HS-5 (cell line): ENCODE measurements around the gene EEFSEC.

Experiments
- DNase-seq: peaks from one replicate; pipeline ENCODE4 v3.0.0-alpha.2; 2012; ENCODE audit warnings: low read depth

The EEFSEC gene

GRCh38 chr3:128395046-128395445 lies 241.8 kb downstream of the EEFSEC start:
- DNase-seq: no peak

DNA sequence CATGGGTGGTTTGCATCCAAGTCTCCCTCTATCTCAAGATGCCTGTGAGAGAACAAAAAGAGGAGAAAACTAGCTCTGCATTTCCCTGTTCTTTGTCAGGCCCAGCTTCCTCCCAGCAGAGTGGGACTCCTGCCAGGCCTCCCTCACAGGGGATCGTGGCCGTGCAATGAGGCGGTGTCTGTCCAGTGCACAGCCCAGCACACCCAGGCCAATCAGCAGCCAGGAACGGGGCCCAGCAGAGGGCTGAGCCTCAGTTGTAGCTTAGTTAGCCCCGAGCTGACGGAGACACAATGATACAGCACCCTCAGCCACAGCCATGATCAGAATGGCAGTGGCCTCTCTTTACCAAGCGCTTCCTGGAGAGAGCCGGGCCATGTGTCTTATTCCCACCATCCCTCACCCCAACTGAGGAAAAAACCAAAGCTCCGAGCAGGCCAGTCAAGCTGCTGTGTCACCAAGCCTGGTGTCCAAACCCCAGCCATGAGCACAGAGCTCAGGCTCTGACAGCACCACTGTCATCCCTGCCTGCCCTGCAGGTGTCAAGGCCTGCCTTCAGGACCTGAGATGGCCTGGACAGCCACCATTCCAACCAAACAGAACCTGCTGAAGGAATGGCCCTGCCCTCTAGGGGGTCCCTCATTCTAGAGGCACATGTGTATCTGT lies 242.3 kb downstream of the EEFSEC start:
- no peak for DNase-seq

DNA sequence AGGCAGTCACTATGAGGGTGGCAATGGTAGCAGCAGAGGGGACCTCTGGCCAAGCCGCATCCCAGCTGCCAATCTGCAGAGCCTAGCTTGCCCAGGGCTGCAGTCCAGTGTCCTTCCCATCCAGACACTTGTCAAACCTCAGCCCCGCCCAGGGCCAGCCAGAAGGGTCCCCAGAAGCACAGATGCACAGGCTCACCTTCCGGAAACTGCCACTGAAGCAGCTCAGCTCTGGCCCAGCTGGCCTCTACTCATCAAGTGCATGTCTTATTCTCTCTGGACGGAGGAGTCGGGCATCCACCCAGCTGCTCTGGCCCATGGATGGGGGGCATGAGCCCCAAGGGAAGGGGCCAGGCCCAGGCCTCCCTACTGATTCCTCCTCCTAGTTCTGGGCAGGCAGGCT lies 244.2 kb downstream of the EEFSEC start:
- no peak for DNase-seq

GRCh38 chr3:128398586-128398985 lies 245.3 kb downstream of the EEFSEC start:
- no peak for DNase-seq

GRCh38 chr3:128399221-128399915 lies 246.1 kb downstream of the EEFSEC start:
- DNase-seq: no peak

- no peak for DNase-seq
These were observed 247.4 kb downstream of the EEFSEC start for GRCh38 chr3:128400671-128401070.

DNA sequence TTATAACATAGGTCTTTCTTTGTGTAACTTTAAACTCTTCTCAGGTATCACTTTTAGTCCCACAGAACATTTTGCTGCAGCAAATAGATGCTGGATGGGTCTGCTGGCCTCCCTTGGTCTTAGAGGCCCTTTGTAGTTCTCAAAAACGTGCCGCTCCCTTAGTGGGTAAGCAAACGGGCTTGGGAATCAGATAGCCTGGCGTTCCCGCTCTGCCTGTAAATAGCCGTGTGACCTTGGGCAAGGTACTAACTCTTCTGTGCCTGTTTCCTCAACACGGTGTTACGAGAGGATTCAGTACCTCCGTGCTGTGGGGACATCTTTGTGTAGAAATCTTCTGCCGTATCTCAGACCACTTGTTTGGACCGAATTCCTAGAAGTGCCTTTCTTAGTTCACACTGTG lies 249.0 kb downstream of the EEFSEC start:
- no peak for DNase-seq

GRCh38 chr3:128402998-128403397 lies 249.7 kb downstream of the EEFSEC start:
- DNase-seq: no peak

GRCh38 chr3:128404276-128405068 lies 251.2 kb downstream of the EEFSEC start:
- no peak for DNase-seq

DNA sequence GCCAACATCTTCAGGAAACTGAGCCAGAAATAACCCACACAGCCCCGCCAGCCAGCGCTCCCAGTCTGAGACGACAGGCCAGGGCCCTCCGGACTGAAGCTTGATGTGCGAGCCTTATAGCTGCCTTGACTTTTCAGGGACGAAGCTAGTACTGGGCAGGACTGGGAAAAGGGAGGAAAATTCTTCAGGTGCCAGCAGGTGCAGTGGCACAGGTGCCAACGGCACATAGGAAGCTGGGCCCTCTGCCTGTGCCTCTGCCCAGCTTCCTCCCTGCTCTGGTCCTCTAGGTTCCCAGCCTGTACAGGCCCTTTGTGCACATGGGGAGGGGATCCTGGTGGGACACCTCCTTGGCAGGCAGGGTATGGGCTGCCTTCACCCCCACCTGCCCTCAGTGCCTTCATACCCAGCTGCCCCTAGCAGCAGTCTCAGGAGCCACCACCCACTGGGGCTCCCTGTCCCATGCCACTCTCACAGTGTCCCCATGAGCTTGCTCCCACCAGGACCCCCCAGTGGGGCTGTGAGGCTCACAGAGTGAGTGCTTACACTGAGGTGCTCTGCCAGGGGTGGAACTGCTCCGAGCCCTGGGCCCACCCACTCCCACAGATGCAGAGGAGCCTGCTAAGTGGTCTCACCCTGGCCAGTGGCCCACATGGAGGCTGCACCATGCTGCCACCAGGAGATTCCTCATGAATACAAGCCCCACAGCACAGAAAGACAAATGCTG lies 252.4 kb downstream of the EEFSEC start:
- DNase-seq: no peak

DNA sequence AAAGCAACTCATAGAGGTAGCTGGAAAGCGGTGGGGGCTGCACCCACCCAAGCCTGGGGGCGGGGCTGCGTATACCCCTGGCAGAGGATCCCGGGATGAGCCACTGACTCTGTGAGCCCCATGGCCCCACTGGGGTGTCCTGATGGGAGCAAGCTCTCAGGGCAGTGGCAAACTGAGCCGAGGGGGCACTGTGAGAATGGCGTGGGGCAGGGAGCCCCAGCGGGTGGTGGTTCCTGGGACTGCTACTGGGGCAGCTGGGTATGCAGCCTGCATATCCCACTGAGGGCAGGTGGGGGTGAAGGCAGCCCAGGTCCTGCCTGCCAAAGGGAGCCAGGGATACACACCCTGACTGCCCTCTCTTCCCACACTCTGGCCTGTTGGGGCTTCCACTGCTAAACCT lies 254.0 kb downstream of the EEFSEC start:
- no peak for DNase-seq

GRCh38 chr3:128408012-128408692 lies 254.9 kb downstream of the EEFSEC start:
- no peak for DNase-seq

DNA sequence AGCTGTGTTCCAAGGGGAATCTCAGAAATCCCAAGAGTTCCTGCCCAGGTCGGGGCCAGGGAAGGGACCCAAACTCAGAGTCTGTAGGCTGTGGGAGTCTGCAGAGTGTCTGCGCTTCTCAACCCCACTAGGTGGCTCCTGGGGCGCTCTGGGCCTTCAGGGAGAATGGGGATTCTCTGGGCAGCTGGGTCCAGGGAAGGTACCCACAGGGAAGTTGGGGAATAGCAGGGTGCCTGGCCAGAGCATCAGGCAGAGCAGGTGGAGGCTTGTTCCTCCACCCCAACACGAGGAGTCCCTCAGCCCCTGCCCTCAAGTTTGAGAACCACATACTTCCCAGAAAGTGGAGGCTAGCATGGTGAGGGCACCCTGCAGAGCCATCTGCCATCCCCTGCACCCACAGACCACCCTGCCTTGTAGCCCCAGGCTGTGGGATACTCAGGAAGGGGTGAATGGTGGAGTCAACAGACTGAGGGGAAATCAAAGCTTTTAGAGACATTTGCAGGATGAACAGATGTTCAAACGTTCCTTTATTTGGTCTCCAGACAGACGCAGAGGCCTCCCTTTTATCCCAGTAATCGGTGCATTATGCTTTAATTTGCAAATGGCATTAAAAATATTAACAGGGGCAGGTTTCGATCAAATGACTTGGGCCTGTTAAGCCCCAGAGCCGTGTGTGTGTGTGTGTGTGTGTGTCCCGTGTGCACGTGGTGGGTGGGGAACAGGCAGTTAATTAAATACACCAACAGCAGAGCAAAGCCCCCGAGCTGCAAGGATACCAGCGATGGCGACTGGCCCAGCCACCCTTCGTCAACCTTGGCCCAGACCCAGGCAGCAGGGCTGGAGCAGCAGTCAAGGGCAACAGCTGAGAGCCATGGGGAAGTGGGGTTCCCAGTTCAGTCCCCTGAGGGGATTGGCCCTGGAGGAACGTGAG lies 255.7 kb downstream of the EEFSEC start:
- DNase-seq: no peak

- DNase-seq: no peak
These were observed 256.6 kb downstream of the EEFSEC start for GRCh38 chr3:128409624-128410581.

GRCh38 chr3:128410669-128411573 lies 257.6 kb downstream of the EEFSEC start:
- DNase-seq: no peak

- DNase-seq: no peak
These were observed 258.3 kb downstream of the EEFSEC start for GRCh38 chr3:128411574-128412064.

DNA sequence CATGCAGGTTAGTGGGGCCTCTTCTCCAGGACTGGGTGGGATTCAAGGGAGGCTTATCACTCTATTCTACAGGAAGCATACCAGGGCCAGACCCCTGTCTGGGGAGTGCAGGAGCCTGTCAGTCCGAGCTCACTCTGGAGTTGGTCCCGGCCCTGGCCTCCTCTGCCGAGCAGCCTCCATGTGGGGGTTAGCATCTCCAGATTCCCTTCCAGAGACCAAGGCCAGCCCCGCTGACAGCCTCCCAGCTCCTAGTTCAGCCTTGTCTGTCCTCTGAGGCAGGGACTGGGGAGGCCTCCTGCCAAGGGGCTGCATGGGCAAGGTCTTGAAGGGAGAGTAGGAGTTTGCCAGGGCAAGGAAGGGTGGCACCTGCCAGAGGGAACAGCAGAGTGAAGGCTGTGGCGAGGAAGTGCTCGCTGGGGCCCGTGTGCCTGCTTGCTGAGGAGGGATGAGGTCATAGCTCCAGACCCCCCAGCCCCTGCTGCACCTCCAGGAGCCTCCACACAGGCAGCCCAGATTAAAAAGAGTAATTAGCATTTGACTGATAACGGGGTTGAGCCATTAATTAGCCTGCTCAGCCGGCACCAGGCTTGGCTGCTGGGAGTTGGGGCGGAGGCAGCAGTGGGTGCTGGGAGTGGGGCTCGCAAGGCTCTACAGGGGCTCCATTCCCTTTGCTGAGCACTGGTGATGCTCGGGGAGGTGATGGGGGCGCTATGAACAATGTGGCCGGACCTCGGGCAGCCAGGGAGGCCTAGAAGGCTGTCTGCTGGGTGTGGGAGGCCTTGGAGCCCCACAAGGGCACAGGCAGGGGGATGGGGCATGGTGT lies 259.1 kb downstream of the EEFSEC start:
- DNase-seq: no peak
